NOMO-1 treated with DMSO at 0.1 percent for 48 hours (cell line): ENCODE results near the gene NT5DC4.
A peak's percentile ranks its signal among the peaks of the same experiment; 100 is the strongest.

Experiments
- DNase-seq: peaks from one replicate; lab custom pipeline; 2025; ENCODE audit not compliant: unreplicated experiment; lab: John Stamatoyannopoulos, UW

The NT5DC4 gene

GRCh38 chr2:112752667-112753066 lies 31.8 kb downstream of the NT5DC4 start:
- no peak for DNase-seq

- DNase-seq, result peak; percentile 69
These were observed 33.7 kb downstream of the NT5DC4 start for GRCh38 chr2:112754564-112754963.

GRCh38 chr2:112755444-112755843 lies 34.6 kb downstream of the NT5DC4 start:
- DNase-seq, result no peak

- no peak for DNase-seq
These were observed 35.4 kb downstream of the NT5DC4 start for GRCh38 chr2:112756207-112756606.

GRCh38 chr2:112757265-112757664 lies 36.4 kb downstream of the NT5DC4 start:
- DNase-seq, result peak; percentile 20

GRCh38 chr2:112758711-112759110 lies 37.9 kb downstream of the NT5DC4 start:
- no peak for DNase-seq

GRCh38 chr2:112760149-112760548 lies 39.3 kb downstream of the NT5DC4 start:
- no peak for DNase-seq

GRCh38 chr2:112762276-112762675 lies 41.5 kb downstream of the NT5DC4 start:
- no peak for DNase-seq

- peak; percentile 98 for DNase-seq
These were observed 43.5 kb downstream of the NT5DC4 start, which contains the start of gene CKAP2L for GRCh38 chr2:112764071-112765044. Gene CKAP2L (minus strand): TSS chr2:112764609. CDS start chr2:112764598, 11 bp downstream.

- DNase-seq, result no peak
These were observed 44.4 kb downstream of the NT5DC4 start for GRCh38 chr2:112765251-112765650.

- no peak for DNase-seq
These were observed 47.0 kb downstream of the NT5DC4 start for GRCh38 chr2:112767693-112768330.

GRCh38 chr2:112768432-112768831 lies 47.6 kb downstream of the NT5DC4 start:
- no peak for DNase-seq

- DNase-seq, result peak; percentile 80
These were observed 51.5 kb downstream of the NT5DC4 start for GRCh38 chr2:112772322-112772721.

GRCh38 chr2:112772911-112773475 lies 52.2 kb downstream of the NT5DC4 start:
- DNase-seq, result no peak

GRCh38 chr2:112773556-112773955 lies 52.7 kb downstream of the NT5DC4 start:
- no peak for DNase-seq

GRCh38 chr2:112774536-112775285 lies 53.9 kb downstream of the NT5DC4 start:
- no peak for DNase-seq

GRCh38 chr2:112776113-112776512 lies 55.3 kb downstream of the NT5DC4 start:
- DNase-seq, result no peak

GRCh38 chr2:112777036-112777435 lies 56.2 kb downstream of the NT5DC4 start:
- no peak for DNase-seq

- DNase-seq, result no peak
These were observed 58.8 kb downstream of the NT5DC4 start for GRCh38 chr2:112779598-112779997.

- no peak for DNase-seq
These were observed 61.5 kb downstream of the NT5DC4 start for GRCh38 chr2:112782234-112782799.
